GM21619 (cell line): ENCODE data around the gene SELPLG.
A peak's percentile ranks its signal among the peaks of the same experiment; 100 is the strongest.
"Not testable (repeated sequence)": the region's sequence is repeated elsewhere in the genome, so short reads cannot be mapped to it uniquely, and the experiment has no call there.

ENCODE experiments used
- ATAC-seq: cut with Tn5 transposase; IDR thresholded peaks from one replicate; pipeline ENCODE4 v1.9.1; 2021; ENCODE audit not compliant: unreplicated experiment

Gene SELPLG

GRCh38 chr12:108638997-108639822 lies 5.5 kb upstream of the SELPLG start:
- ATAC-seq: no peak

DNA sequence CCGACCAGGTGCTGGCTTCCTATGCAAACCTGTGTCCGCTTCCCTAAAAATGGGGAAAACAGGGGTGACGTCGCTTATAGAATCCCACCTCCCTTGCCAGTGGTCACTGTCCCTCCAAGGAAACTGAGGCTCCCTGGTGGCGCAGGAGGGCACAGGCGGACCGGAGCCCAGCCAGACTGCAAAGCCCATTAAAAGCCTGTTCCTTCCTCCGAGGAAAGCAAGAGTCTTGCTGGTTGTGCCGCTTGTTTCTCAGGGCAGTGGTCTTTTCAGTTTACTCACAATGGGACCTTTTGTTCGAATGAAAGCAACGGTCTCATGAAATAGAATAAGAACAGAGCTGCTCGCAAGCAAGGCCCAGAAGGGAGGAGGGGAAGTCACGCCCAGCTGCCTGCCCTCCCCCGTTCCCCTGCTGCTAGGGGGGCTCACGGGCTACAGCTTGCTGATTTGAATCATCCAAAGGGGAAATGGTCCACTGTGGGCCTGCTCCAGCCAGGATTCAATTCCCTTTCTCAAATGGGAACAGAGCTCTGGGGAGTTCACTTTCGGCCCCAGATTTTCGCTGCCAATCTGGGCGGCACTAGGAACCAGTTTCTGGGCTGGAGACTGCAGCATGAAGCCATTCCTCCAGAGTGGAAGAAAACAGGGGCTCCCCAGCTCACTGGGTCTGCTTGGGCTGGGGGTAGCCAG lies 4.6 kb upstream of the SELPLG start:
- ATAC-seq: no peak

GRCh38 chr12:108637222-108637971 lies 3.7 kb upstream of the SELPLG start:
- no peak for ATAC-seq

GRCh38 chr12:108635997-108636808 lies 2.5 kb upstream of the SELPLG start:
- no peak for ATAC-seq

- peak; percentile 49 for ATAC-seq
Measured at GRCh38 chr12:108635201-108635996, 1.7 kb upstream of the SELPLG start.

GRCh38 chr12:108634341-108634751 lies 652 bp upstream of the SELPLG start:
- ATAC-seq: no peak

DNA sequence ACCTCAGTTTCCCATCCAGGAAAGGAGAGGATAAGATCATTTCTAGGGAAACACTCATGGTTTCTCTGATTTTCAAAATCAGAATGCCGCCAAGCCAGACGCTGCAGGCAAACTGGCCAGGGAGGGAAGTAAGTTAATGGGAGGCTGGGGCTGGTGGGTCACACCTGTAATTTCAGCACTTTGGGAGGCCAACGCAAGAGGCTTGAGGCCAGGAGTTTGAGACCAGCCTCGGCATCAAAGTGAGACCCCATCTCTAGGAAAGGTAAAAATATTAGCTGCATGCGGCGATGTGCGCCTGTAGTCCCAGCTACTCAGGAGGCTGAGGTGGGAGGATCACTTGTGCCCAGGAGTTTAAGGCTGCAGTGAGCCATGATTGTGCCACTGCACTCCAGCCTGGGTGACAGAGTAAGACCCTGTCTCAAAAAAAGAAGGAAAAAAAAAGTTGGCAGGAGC lies 587 bp downstream of the SELPLG start:
- no peak for ATAC-seq

- not testable (repeated sequence) for ATAC-seq
Measured at GRCh38 chr12:108631261-108631660, 2.4 kb downstream of the SELPLG start.

DNA sequence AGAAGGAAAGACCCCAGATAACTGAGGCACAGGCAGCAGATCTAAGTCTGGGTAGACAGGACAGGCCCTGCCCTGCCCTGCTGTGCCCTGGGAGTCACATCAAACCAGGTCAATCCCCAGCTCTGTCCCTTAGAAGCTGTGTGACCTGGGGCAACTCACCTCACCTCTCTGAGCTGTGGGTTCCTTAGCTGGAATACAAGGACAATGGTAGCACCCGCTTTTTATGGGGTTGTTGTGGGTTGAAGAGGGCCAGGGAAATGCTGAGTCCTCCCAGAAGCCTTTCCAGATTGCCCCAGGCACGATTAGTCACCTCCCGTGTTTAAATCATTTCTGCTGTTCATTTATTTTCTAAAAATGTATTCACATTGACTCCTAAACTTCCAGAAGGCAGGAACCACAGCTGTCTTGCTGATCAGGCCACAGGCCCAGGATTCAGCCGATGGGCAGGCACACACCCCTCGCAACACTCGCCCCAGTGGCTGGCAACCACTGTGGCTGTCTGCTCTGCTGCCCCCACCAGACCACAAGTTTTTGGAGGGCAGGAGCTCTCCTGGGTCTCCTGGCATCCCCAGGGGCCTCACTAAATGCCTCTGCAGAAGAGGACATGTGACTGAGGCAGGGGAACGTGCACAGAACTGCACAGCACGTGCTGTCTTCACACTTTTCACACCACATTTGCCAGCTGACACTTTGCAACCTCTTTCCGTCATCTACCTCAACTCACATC lies 3.0 kb downstream of the SELPLG start:
- ATAC-seq: no peak

DNA sequence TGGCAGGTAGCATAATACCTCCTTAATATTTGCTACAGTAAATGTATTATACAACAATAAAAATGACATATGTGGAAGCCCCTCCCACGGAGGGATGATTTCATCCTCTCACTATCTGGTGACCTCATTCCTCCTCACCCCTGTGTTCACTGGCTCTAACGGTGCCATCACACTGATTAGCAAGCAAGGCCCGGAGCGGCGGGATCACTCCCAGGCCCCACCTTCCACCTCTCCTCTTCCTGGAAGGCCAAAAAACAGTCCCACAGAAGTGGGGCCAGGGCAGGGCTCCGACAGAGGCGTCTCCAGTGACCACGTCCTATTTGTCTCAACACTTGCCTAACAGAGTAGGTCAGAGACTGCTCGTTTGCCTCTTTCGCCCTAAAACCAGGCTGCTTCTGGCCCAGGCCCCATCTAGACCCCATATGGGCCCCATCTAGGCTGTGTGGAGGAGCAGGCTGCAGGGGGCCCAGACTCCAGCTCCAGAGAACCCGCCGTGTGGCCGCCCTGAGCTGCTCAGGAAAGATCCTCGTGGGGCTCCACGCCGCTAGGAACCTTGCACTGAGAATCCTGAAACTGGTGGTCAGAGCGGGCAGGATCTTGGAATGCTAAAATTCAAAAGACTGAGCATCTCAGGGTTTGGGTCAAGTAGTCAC lies 3.7 kb downstream of the SELPLG start:
- ATAC-seq: no peak

- no peak for ATAC-seq
Measured at GRCh38 chr12:108629151-108629550, 4.5 kb downstream of the SELPLG start.

GRCh38 chr12:108627134-108627920 lies 6.4 kb downstream of the SELPLG start:
- ATAC-seq: no peak

DNA sequence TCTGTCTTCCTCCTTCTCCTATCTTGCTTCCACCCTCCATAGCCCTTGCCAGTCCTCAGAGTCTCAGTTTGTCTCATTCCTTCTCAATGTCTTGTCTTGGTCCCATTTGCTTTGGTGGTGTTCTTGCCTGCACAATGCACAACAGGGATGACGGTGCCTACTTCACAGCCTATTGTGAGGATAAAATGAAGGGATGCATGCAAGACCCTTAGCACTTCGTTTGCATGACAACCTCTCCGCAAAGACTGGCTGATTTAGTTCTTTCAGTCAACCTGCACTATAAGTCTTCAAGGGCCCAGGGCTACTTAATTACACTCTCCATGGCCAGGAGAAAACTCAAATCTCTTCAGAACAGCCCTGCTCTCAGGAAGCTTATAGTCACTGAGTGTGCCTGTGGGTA lies 8.5 kb downstream of the SELPLG start:
- no peak for ATAC-seq

GRCh38 chr12:108623577-108623976 lies 10.1 kb downstream of the SELPLG start:
- no peak for ATAC-seq

- ATAC-seq: no peak
Measured at GRCh38 chr12:108622921-108623514, 10.7 kb downstream of the SELPLG start.

GRCh38 chr12:108622421-108622820 lies 11.3 kb downstream of the SELPLG start:
- no peak for ATAC-seq

GRCh38 chr12:108621161-108621560 lies 12.5 kb downstream of the SELPLG start:
- ATAC-seq: no peak
